Astrocyte (in vitro differentiated cells and primary cell): ENCODE results near the gene CYTIP. TPM values are rescaled to one million over a fixed set of nuclear protein-coding genes. Genes with fewer than 3 reads are reported as not detected.

Experiments used
- DNase-seq: peaks from one replicate; pipeline ENCODE4 v3.0.0-alpha.2; 2010; ENCODE audit warnings: low read depth
- FAIRE-seq: peaks from 2 replicates; lab custom pipeline; 2011; peaks lifted over from hg19 to GRCh38; lab: Jason Lieb, UNC
- H2AFZ ChIP-seq: 2 replicates; pipeline ENCODE4 v1.6.0; 2012; ENCODE audit warnings: low read depth, low read length, inconsistent platforms
- H3K27ac ChIP-seq: 2 replicates; pipeline ENCODE4 v1.5.1; 2011; ENCODE audit warnings: low read depth, low read length, inconsistent platforms
- H3K27me3 ChIP-seq: 2 replicates; pipeline ENCODE4 v1.6.0; 2011; ENCODE audit warnings: low read length, inconsistent platforms; ENCODE audit not compliant: insufficient read depth
- H3K36me3 ChIP-seq: 2 replicates; pipeline ENCODE4 v1.5.1; 2011; ENCODE audit warnings: low read length, inconsistent platforms; ENCODE audit not compliant: insufficient read depth
- H3K4me1 ChIP-seq: 2 replicates; pipeline ENCODE4 v1.5.1; 2011; ENCODE audit warnings: low read length, inconsistent platforms; ENCODE audit not compliant: insufficient read depth
- H3K4me2 ChIP-seq: 2 replicates; pipeline ENCODE4 v1.6.0; 2012; ENCODE audit warnings: low read length, inconsistent platforms
- H3K4me3 ChIP-seq: 2 replicates; pipeline ENCODE4 v1.5.1; 2011; ENCODE audit warnings: low read depth, mild to moderate bottlenecking, low read length, inconsistent platforms; ENCODE audit not compliant: insufficient read depth
- H3K79me2 ChIP-seq: 2 replicates; pipeline ENCODE4 v1.6.0; 2012; ENCODE audit warnings: mild to moderate bottlenecking, low read length, inconsistent platforms; ENCODE audit not compliant: insufficient read depth
- H3K9ac ChIP-seq: 2 replicates; pipeline ENCODE4 v1.6.0; 2012; ENCODE audit warnings: mild to moderate bottlenecking, low read length, inconsistent platforms
- H3K9me3 ChIP-seq: 2 replicates; pipeline ENCODE4 v1.5.1; 2012; ENCODE audit warnings: low read depth, mild to moderate bottlenecking, low read length, inconsistent platforms; ENCODE audit not compliant: insufficient read depth
- H4K20me1 ChIP-seq: 2 replicates; pipeline ENCODE4 v1.6.0; 2012; ENCODE audit warnings: low read length, inconsistent platforms; ENCODE audit not compliant: insufficient read depth
- H3K27ac Mint-ChIP-seq: one replicate; pipeline ENCODE4 v1.8.0; 2021; ENCODE audit warnings: mild to moderate bottlenecking, mixed read lengths; ENCODE audit not compliant: unreplicated experiment
- H3K27me3 Mint-ChIP-seq: one replicate; pipeline ENCODE4 v1.8.0; 2021; ENCODE audit warnings: low read depth, mixed read lengths; ENCODE audit not compliant: unreplicated experiment
- H3K36me3 Mint-ChIP-seq: one replicate; pipeline ENCODE4 v1.8.0; 2021; ENCODE audit warnings: low read depth, mixed read lengths; ENCODE audit not compliant: unreplicated experiment
- H3K4me1 Mint-ChIP-seq: one replicate; pipeline ENCODE4 v1.8.0; 2021; ENCODE audit warnings: low read depth, mixed read lengths; ENCODE audit not compliant: unreplicated experiment
- H3K4me3 Mint-ChIP-seq: one replicate; pipeline ENCODE4 v1.8.0; 2021; ENCODE audit warnings: mild to moderate bottlenecking, moderate library complexity, mixed read lengths; ENCODE audit not compliant: unreplicated experiment
- H3K9me3 Mint-ChIP-seq: one replicate; pipeline ENCODE4 v1.8.0; 2021; ENCODE audit warnings: mild to moderate bottlenecking, mixed read lengths; ENCODE audit not compliant: unreplicated experiment
- EZH2 ChIP-seq: IDR thresholded peaks from 2 replicates; pipeline ENCODE4 v1.6.1; 2012; ENCODE audit warnings: mild to moderate bottlenecking, low read length, inconsistent platforms; ENCODE audit not compliant: insufficient read depth
- total RNA-seq: library from RNA; stranded (reverse); gene quantifications from 2 replicates; pipeline ENCODE4 v1.2.1, GENCODE V29; 2021
- TF ChIP-seq, protein P1 (sequence below): IDR thresholded peaks from 2 replicates; pipeline ENCODE4 v1.5.1; 2011; ENCODE audit warnings: low read depth, mild to moderate bottlenecking, inconsistent platforms, low read length, moderate library complexity; ENCODE audit not compliant: insufficient read depth

CYTIP gene
- total RNA-seq, 1 donor from 2014 or later: 0.16 TPM

DNA sequence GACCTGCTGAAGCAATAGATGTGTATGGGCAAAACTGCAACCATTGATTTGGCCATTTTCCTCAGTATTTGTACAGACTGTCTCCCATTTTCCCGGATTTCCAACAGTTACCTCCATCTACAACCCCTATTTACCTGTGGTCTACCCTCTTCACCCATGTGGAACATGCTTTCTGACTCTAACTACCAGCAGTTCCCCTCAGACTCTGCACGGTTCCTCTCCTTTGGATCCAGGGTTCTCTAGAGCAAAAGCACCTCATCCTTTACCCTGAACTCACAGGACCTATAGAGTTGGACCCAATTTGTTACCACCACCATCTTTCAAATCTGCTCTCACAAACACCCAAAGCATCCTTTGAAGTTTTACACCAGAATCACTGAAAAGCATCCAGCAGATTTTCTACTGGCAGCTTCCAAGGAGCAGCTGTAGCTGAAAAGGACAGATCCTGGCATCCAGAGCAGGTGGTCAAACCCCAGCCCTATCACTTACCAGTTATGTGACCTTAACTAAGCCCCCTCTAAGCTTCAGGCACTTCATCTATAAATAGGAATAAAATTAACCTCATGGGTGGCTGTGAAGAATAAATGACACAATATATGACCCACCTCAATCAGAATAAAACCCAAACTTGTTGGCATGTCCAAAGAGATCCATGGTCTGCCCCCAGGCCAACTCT is 15.3 kb downstream of the CYTIP start:
- H3K36me3 Mint-ChIP-seq: no peaks in the 10 kb centered on the region
- Histone ChIP-seq H4K20me1 (no peaks in the 10 kb centered on the region), H3K27me3 (no peaks in the 10 kb centered on the region), H3K9ac (no peak overlapping the region), H3K4me2 (no peak overlapping the region), H2AFZ (no peak overlapping the region), H3K4me3 (no peak overlapping the region), H3K4me1 (no peaks in the 10 kb centered on the region), H3K27ac (no peak overlapping the region), H3K9me3 (no peaks in the 10 kb centered on the region), H3K79me2 (no peaks in the 10 kb centered on the region), H3K36me3 (no peaks in the 10 kb centered on the region)
- peaks cover 3% of the 10 kb centered on the region for H3K9me3 Mint-ChIP-seq
- FAIRE-seq (no peak), DNase-seq (no peak)
- H3K27ac Mint-ChIP-seq: no peak overlapping the region
- H3K4me3 Mint-ChIP-seq: no peak overlapping the region
- peaks cover 2% of the 10 kb centered on the region for H3K4me1 Mint-ChIP-seq
- TF ChIP-seq, protein P1, sequence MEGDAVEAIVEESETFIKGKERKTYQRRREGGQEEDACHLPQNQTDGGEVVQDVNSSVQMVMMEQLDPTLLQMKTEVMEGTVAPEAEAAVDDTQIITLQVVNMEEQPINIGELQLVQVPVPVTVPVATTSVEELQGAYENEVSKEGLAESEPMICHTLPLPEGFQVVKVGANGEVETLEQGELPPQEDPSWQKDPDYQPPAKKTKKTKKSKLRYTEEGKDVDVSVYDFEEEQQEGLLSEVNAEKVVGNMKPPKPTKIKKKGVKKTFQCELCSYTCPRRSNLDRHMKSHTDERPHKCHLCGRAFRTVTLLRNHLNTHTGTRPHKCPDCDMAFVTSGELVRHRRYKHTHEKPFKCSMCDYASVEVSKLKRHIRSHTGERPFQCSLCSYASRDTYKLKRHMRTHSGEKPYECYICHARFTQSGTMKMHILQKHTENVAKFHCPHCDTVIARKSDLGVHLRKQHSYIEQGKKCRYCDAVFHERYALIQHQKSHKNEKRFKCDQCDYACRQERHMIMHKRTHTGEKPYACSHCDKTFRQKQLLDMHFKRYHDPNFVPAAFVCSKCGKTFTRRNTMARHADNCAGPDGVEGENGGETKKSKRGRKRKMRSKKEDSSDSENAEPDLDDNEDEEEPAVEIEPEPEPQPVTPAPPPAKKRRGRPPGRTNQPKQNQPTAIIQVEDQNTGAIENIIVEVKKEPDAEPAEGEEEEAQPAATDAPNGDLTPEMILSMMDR: no peak
- no peak for TF ChIP-seq EZH2
- H3K27me3 Mint-ChIP-seq: no peaks in the 10 kb centered on the region

DNA sequence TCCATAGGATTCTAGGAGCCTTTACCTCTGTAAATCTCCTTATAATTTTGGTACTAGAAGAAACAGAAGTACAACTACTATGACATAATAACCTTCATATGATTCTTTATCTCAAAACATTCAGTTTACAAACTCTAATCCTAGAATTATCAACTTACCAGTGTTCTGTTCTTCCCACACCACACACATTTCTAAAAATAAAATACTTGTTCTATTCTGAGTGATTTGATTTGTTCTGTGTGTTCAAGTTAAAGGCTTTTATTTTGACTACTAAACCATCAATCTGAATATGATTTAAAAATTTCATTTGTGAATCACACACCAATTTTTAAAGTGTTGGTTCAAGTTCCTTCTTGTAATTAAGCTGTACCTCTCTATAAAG is 16.0 kb downstream of the CYTIP start:
- Histone ChIP-seq H3K4me3 (no peak overlapping the region), H2AFZ (no peak overlapping the region), H3K79me2 (no peaks in the 10 kb centered on the region), H3K27ac (no peak overlapping the region), H3K27me3 (no peaks in the 10 kb centered on the region), H3K4me1 (no peaks in the 10 kb centered on the region), H3K36me3 (no peaks in the 10 kb centered on the region), H3K9me3 (no peaks in the 10 kb centered on the region), H4K20me1 (no peaks in the 10 kb centered on the region), H3K9ac (no peak overlapping the region), H3K4me2 (no peak overlapping the region)
- DNase-seq: no peak
- Mint-ChIP-seq H3K36me3 (no peaks in the 10 kb centered on the region), H3K9me3 (peaks cover 3% of the 10 kb centered on the region), H3K4me1 (no peaks in the 10 kb centered on the region), H3K27me3 (no peaks in the 10 kb centered on the region), H3K4me3 (no peak overlapping the region), H3K27ac (no peak overlapping the region)
- FAIRE-seq: no peak
- TF ChIP-seq, protein P1: no peak
